Urothelium cell line (cell line): ENCODE data around the gene CLK4.

Source experiments
- DNase-seq: peaks from one replicate; pipeline ENCODE4 v3.0.0; 2011; ENCODE audit warnings: low spot score, mixed read lengths
- FAIRE-seq: peaks from 2 replicates; lab custom pipeline; 2011; peaks lifted over from hg19 to GRCh38; lab: Jason Lieb, UNC

The CLK4 gene

DNA sequence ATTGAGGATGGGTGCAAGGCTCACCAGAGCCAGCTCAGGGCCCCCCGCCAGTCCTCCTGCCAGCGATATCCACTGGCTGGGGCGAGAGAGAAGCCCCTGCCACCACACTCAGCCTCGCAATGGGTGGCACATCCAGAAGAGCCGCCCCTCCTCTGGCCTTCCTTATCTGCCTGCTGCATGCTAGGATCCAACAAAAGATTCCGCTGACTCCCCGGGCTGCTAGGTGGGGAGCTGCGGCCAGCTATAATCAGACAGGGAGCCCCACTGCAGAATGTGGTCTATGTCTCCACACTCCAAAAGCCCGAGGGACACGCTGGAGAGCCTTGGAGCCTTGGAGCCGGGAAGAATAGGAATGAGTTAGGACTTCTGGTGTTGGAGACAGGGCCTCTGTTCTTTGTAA lies 69.4 kb downstream of the CLK4 start:
- FAIRE-seq = no peak
- DNase-seq = no peak

GRCh38 chr5:178555771-178556211 lies 71.1 kb downstream of the CLK4 start:
- FAIRE-seq = no peak
- DNase-seq = no peak

DNA sequence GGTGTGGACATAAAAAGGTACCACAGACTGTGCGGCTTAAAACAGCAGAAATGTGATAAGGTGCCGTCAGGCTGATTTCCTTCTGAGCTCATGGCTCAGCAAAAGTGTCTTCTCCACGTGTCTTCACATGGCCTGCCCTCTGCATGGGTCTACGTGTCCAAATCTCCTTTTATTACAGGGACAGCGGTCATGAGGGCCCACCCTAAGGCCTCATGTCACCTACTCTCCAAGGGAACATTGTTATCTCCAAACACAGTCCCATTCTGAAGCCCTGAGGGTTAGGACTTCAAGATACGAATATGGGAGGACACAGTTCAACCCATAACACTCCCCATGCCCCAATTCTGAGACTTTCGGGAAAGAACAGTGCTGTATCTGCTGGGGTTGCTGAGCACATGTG lies 71.8 kb downstream of the CLK4 start:
- FAIRE-seq (no peak), DNase-seq (no peak)

GRCh38 chr5:178554311-178554710 lies 72.5 kb downstream of the CLK4 start:
- DNase-seq = no peak
- no peak for FAIRE-seq

- DNase-seq = no peak
- FAIRE-seq = no peak
Measured at GRCh38 chr5:178553517-178553916, 73.3 kb downstream of the CLK4 start.
